HCT116 (cell line): ENCODE results near the gene NPPC. TPM values are rescaled to one million over a fixed set of nuclear protein-coding genes. Genes with fewer than 3 reads are reported as not detected.

Experiments
- ATAC-seq: fragments of 200-7000 bp; cut with Tn5 transposase; 2 replicates; pipeline ENCODE4 v1.9.1; 2020; ENCODE audit warnings: mild to moderate bottlenecking, moderate library complexity
- BruUV-seq: library from RNA; stranded (reverse); fragments of 400-500 nt; replicated peaks from 2 replicates; lab custom pipeline; 2021; lab: Mats Ljungman, UMichigan
- CTCF ChIA-PET: fragments of 300-600 bp; sonication (Branson Sonifier 250); formaldehyde crosslinking; loops from one replicate; lab custom pipeline; 2021; ENCODE audit warnings: antibody characterized with exemption; lab: Charles Lee
- POLR2A ChIA-PET: fragments of 300-600, 350-600 bp; sonication (Branson Sonifier 250); formaldehyde crosslinking; loops from one replicate; lab custom pipeline; 2021; ENCODE audit warnings: antibody characterized with exemption; lab: Charles Lee
- RAD21 ChIA-PET, 2 experiments: fragments of 300-600 bp; sonication (Branson Sonifier 250); formaldehyde crosslinking; loops; one replicate each; lab custom pipeline; 2023; ENCODE audit warnings: low total read pairs in 2 of 2; ENCODE audit not compliant: uncharacterized antibody in 2 of 2, unreplicated experiment in 2 of 2, low non-redundant PET in 1 of 2; lab: Charles Lee
- DNase-seq: peaks from one replicate; pipeline ENCODE4 v3.0.0-alpha.2; 2010; ENCODE audit warnings: low read depth, low spot score
- H2AFZ ChIP-seq: fragments of 200-600 bp; shearing (Covaris generic), sonication (generic); 2 replicates; pipeline ENCODE4 v1.6.1; 2017; ENCODE audit warnings: low read depth, mixed run types, mixed read lengths, antibody characterized with exemption, low read length; ENCODE audit not compliant: poor library complexity, severe bottlenecking
- H3K27ac ChIP-seq: 2 replicates; pipeline ENCODE4 v1.5.1; 2012; ENCODE audit warnings: low read depth, low read length
- H3K27me3 ChIP-seq: fragments of 200-600 bp; sonication (generic); 2 replicates; pipeline ENCODE4 v1.6.1; 2016; ENCODE audit warnings: mixed run types, low read length, mixed read lengths; ENCODE audit not compliant: insufficient read depth
- H3K36me3 ChIP-seq, 2 experiments: fragments of 200-500 bp in 1 of 2; fragments of 200-600 bp in 1 of 2; sonication (Bioruptor generic) in 1 of 2; sonication (generic) in 1 of 2; 2 replicates each; pipeline versions ENCODE4 v1.5.1 to v1.6.1; 2014 to 2016; ENCODE audit warnings: low read length in 2 of 2, inconsistent platforms in 1 of 2, mixed read lengths in 1 of 2, mixed run types in 1 of 2; ENCODE audit not compliant: insufficient read depth in 2 of 2, control insufficient read depth in 1 of 2
- H3K4me1 ChIP-seq, 2 experiments: fragments of 200-600 bp in 1 of 2; sonication (generic) in 1 of 2; 2 replicates each; pipeline versions ENCODE4 v1.5.1 to v1.6.1; 2012 to 2017; ENCODE audit warnings: low read length in 2 of 2, inconsistent platforms in 1 of 2, mild to moderate bottlenecking in 1 of 2, mixed read lengths in 1 of 2, mixed run types in 1 of 2, moderate library complexity in 1 of 2; ENCODE audit not compliant: insufficient read depth in 2 of 2, control insufficient read depth in 1 of 2
- H3K4me2 ChIP-seq: fragments of 200-600 bp; sonication (generic); 2 replicates; pipeline ENCODE4 v1.6.1; 2017; ENCODE audit warnings: mixed run types, low read length, mixed read lengths
- H3K4me3 ChIP-seq, 2 experiments: fragments of 200-600 bp in 1 of 2; sonication (generic) in 1 of 2; replicated peaks in 1 of 2; 2 replicates each; pipeline ENCODE4 v1.5.1; 2011 to 2016; ENCODE audit warnings: low read length in 2 of 2, control low read depth in 1 of 2, low read depth in 1 of 2, mild to moderate bottlenecking in 1 of 2, mixed read lengths in 1 of 2, mixed run types in 1 of 2
- H3K79me2 ChIP-seq: fragments of 200-600 bp; sonication (generic); 2 replicates; pipeline ENCODE4 v1.6.1; 2017; ENCODE audit warnings: mild to moderate bottlenecking, mixed run types, low read length, moderate library complexity, mixed read lengths; ENCODE audit not compliant: insufficient read depth
- H3K9ac ChIP-seq: fragments of 200-600 bp; sonication (generic); 2 replicates; pipeline ENCODE4 v1.6.1; 2016; ENCODE audit warnings: low read length, mixed read lengths
- H3K9me2 ChIP-seq: fragments of 200-600 bp; sonication (generic), shearing (Covaris generic); 2 replicates; pipeline ENCODE4 v1.6.1; 2017; ENCODE audit warnings: mixed run types, mild to moderate bottlenecking, moderate library complexity; ENCODE audit not compliant: insufficient read depth
- H3K9me3 ChIP-seq, 2 experiments: fragments of 200-500 bp in 1 of 2; fragments of 200-600 bp in 1 of 2; sonication (Bioruptor generic) in 1 of 2; sonication (generic) in 1 of 2; 2 replicates each; pipeline ENCODE4 v1.6.1; 2014 to 2017; ENCODE audit warnings: low read length in 2 of 2, mixed read lengths in 2 of 2, inconsistent platforms in 1 of 2, low read depth in 1 of 2, mild to moderate bottlenecking in 1 of 2, mixed run types in 1 of 2, moderate library complexity in 1 of 2; ENCODE audit not compliant: control insufficient read depth in 1 of 2, insufficient read depth in 1 of 2
- H4K20me1 ChIP-seq: fragments of 200-600 bp; sonication (generic), shearing (Covaris generic); 2 replicates; pipeline ENCODE4 v1.6.1; 2017; ENCODE audit warnings: mixed run types, mild to moderate bottlenecking, moderate library complexity; ENCODE audit not compliant: insufficient read depth
- CEBPB ChIP-seq: IDR thresholded peaks from 2 replicates; pipeline ENCODE4 v1.6.1; 2012; ENCODE audit warnings: low read depth
- CTCF ChIP-seq, 3 experiments: fragments of 200-600 bp in 1 of 3; sonication (generic) in 1 of 3; IDR thresholded peaks in 2 of 3; conservative IDR thresholded peaks in 1 of 3; 2 replicates each; pipeline ENCODE4 v1.5.1; 2012 to 2017; ENCODE audit warnings: low read depth in 2 of 3, low read length in 2 of 3, antibody characterized with exemption in 1 of 3, borderline replicate concordance in 1 of 3, control low read depth in 1 of 3, mild to moderate bottlenecking in 1 of 3, mixed read lengths in 1 of 3, mixed run types in 1 of 3, moderate library complexity in 1 of 3; ENCODE audit not compliant: insufficient read depth in 1 of 3
- POLR2A ChIP-seq: IDR thresholded peaks from 2 replicates; pipeline ENCODE4 v1.7.0; 2011; ENCODE audit warnings: borderline replicate concordance; ENCODE audit not compliant: insufficient read depth, insufficient read length; ENCODE audit errors: extremely low read depth
- RAD21 ChIP-seq: IDR thresholded peaks from 2 replicates; pipeline ENCODE4 v1.6.1; 2012; ENCODE audit warnings: low read depth, mild to moderate bottlenecking
- ZBTB33 ChIP-seq: IDR thresholded peaks from 2 replicates; pipeline ENCODE4 v1.6.1; 2011; ENCODE audit warnings: mild to moderate bottlenecking, low read length, moderate library complexity; ENCODE audit not compliant: insufficient replicate concordance; ENCODE audit errors: extremely low read depth
- intact Hi-C: fragments of 100-400 bp; cut with micrococcal nuclease; formaldehyde crosslinking; loops from 2 replicates; pipeline ENCODE4 v1.10.0; 2022
- total RNA-seq: library from RNA; stranded (reverse); gene quantifications from one replicate; pipeline ENCODE4 v1.2.1, GENCODE V29; 2021; ENCODE audit not compliant: unreplicated experiment

Gene NPPC
- total RNA-seq, 1 experiment from 2014 or later = 0.52 TPM

- H3K36me3 ChIP-seq = no peaks in the 10 kb centered on the region
- no peak overlapping the region for H2AFZ ChIP-seq
- BruUV-seq = no TSS peak
- H3K4me2 ChIP-seq = no peak overlapping the region
- no peaks in the 10 kb centered on the region for H3K9me2 ChIP-seq
- CTCF ChIA-PET = interaction anchor here (1.1 to 1.9 kb wide), 4 partner anchors 12 to 302 kb away, joined by 3 to 7 read pairs (median 4); no protein-coding TSS in a partner anchor
- H3K4me3 ChIP-seq = no peak overlapping the region
- H3K4me1 ChIP-seq = peaks cover 8 to 18% of the 10 kb centered on the region in 2 experiments
- H3K79me2 ChIP-seq = no peaks in the 10 kb centered on the region
- POLR2A ChIA-PET = no interaction called here
- RAD21 ChIA-PET = no interaction called here
- no peaks in the 10 kb centered on the region for H3K27me3 ChIP-seq
- H3K27ac ChIP-seq = no peak overlapping the region
- no peak overlapping the region for H3K9ac ChIP-seq
- intact Hi-C loops = no loop called here
- TF ChIP-seq POLR2A (no peak), CTCF (IDR thresholded peaks at IDR 0.05 in 2 of 3, conservative IDR thresholded peaks at IDR 0.05 in 1 of 3; ENCODE audit: borderline replicate concordance in 1 of 3, insufficient read depth in 1 of 3, low read depth in 2 of 3, low read length in 2 of 3) (peak in 1 of 3 experiments; percentile 9; a peak in 2 of 6 replicates), CEBPB (no peak), RAD21 (peak; percentile 29), ZBTB33 (no peak)
- TF ChIP-seq, all 23 proteins: peak for 2
- DNase-seq (no peak), ATAC-seq (no peak)
- H4K20me1 ChIP-seq = no peaks in the 10 kb centered on the region
- H3K9me3 ChIP-seq = no peaks in the 10 kb centered on the region
Measured at GRCh38 chr2:231928481-231928880, 2.3 kb upstream of the NPPC start.
